ENCODE data around the gene SRPRA. TPM values are rescaled to one million over a fixed set of nuclear protein-coding genes. Genes with fewer than 3 reads are reported as not detected.

Gene SRPRA
- total and polyA plus RNA-seq, 2 donors (not counting 1 experiment from before 2014, with no cell fraction given) = 115 to 136 TPM

GRCh38 chr11:126267650-126268049 is 1.0 kb downstream of the SRPRA start:
- peaks cover 14 to 20% of the 10 kb centered on the region in 2 donors for H3K4me1 ChIP-seq (ENCODE audit: control insufficient read depth in 2 of 2, insufficient read depth in 2 of 2, low read length in 2 of 2)
- DNase-seq (no peak), ATAC-seq (ENCODE audit: low read depth) (no peak)
- H3K9ac ChIP-seq (ENCODE audit: low read length) = peak overlapping the region; percentile 86
- H3K4me2 ChIP-seq (replicated peaks; ENCODE audit: low read depth, low read length, poor library complexity, severe bottlenecking) = peak overlapping the region; percentile 86
- no peaks in the 10 kb centered on the region for H3K9me3 ChIP-seq (ENCODE audit: control extremely low read depth in 1 of 3, control insufficient read depth in 2 of 3, insufficient read depth in 1 of 3, low read length in 2 of 3)
- H3K79me2 ChIP-seq (ENCODE audit: control insufficient read depth, insufficient read depth, low read length) = peaks cover 40% of the 10 kb centered on the region
- peak overlapping the region; percentile 84 for H2AFZ ChIP-seq (ENCODE audit: insufficient read depth, low read depth, low read length, poor library complexity, severe bottlenecking)
- CTCF ChIA-PET = no interaction called here
- H3K4me3 Mint-ChIP-seq = peak overlapping the region; percentile 96
- intact Hi-C loops (cut with micrococcal nuclease) = loop anchor here (2.0 to 10.0 kb wide), 3 partner anchors 205 to 673 kb away; partner anchors contain the start of genes CDON, HYLS1 and STT3A
- peak overlapping the region; percentile 83 to 98 (median 89) for H3K4me3 ChIP-seq (ENCODE audit: control extremely low read depth in 1 of 5, extremely low read depth in 1 of 5, insufficient read depth in 1 of 5, low read depth in 2 of 5, low read length in 4 of 5)
- peaks cover 36% of the 10 kb centered on the region for H3K4me1 Mint-ChIP-seq
- H3K27me3 Mint-ChIP-seq = no peaks in the 10 kb centered on the region
- H3K9me3 Mint-ChIP-seq (ENCODE audit: insufficient read depth) = no peaks in the 10 kb centered on the region
- H3K36me3 ChIP-seq (replicated peaks in 1 of 2; ENCODE audit: control extremely low read depth in 1 of 2, control insufficient read depth in 1 of 2, extremely low read depth in 1 of 2, insufficient read depth in 2 of 2, low read length in 1 of 2) = peaks cover 3 to 48% of the 10 kb centered on the region in 2 experiments
- H3K27ac Mint-ChIP-seq = peak overlapping the region; percentile 93
- no peaks in the 10 kb centered on the region for H3K27me3 ChIP-seq (replicated peaks in 1 of 4; ENCODE audit: control extremely low read depth in 1 of 4, control insufficient read depth in 3 of 4, insufficient read depth in 4 of 4, low read length in 3 of 4)
- 94% methylated on average over 5 of the region's 6 CpGs for WGBS (ENCODE audit: insufficient coverage)
- POLR2A ChIA-PET = no interaction called here
- peak overlapping the region; percentile 94 to 95 for H3K27ac ChIP-seq (ENCODE audit: low read length in 2 of 2)
- no peak for TF ChIP-seq EZH2 (IDR thresholded peaks at IDR 0.05; ENCODE audit: borderline replicate concordance, insufficient read depth, low read depth, low read length, poor library complexity, severe bottlenecking)
- no peak for TF ChIP-seq CTCF (IDR thresholded peaks at IDR 0.05)
- no peaks in the 10 kb centered on the region for H4K20me1 ChIP-seq (ENCODE audit: control insufficient read depth, insufficient read depth, low read length, poor library complexity, severe bottlenecking)

GRCh38 chr11:126265811-126266210 is 2.9 kb downstream of the SRPRA start:
- H3K27ac Mint-ChIP-seq = peak overlapping the region; percentile 5
- peak overlapping the region; percentile 3 for H3K4me3 Mint-ChIP-seq
- no peak overlapping the region for H3K4me2 ChIP-seq (replicated peaks; ENCODE audit: low read depth, low read length, poor library complexity, severe bottlenecking)
- no peaks in the 10 kb centered on the region for H3K27me3 Mint-ChIP-seq
- no peaks in the 10 kb centered on the region for H3K9me3 ChIP-seq (ENCODE audit: control extremely low read depth in 1 of 3, control insufficient read depth in 2 of 3, insufficient read depth in 1 of 3, low read length in 2 of 3)
- H3K4me1 ChIP-seq (ENCODE audit: control insufficient read depth in 2 of 2, insufficient read depth in 2 of 2, low read length in 2 of 2) = peaks cover 14 to 20% of the 10 kb centered on the region in 2 donors
- CTCF ChIA-PET = no interaction called here
- no peaks in the 10 kb centered on the region for H4K20me1 ChIP-seq (ENCODE audit: control insufficient read depth, insufficient read depth, low read length, poor library complexity, severe bottlenecking)
- H3K9me3 Mint-ChIP-seq (ENCODE audit: insufficient read depth) = no peaks in the 10 kb centered on the region
- ATAC-seq (ENCODE audit: low read depth) = no peak
- H3K27me3 ChIP-seq (replicated peaks in 1 of 4; ENCODE audit: control extremely low read depth in 1 of 4, control insufficient read depth in 3 of 4, insufficient read depth in 4 of 4, low read length in 3 of 4) = no peaks in the 10 kb centered on the region
- POLR2A ChIA-PET = no interaction called here
- no peak for DNase-seq
- 97% methylated on average over 7 of the region's 8 CpGs for WGBS (ENCODE audit: insufficient coverage)
- intact Hi-C loops (cut with micrococcal nuclease) = loop anchor here (5.0 to 10.0 kb wide), 2 partner anchors 379 to 671 kb away; partner anchors contain the start of genes HYLS1 and STT3A
- H3K4me1 Mint-ChIP-seq = peaks cover 35% of the 10 kb centered on the region
- no peak overlapping the region for H2AFZ ChIP-seq (ENCODE audit: insufficient read depth, low read depth, low read length, poor library complexity, severe bottlenecking)
- H3K9ac ChIP-seq (ENCODE audit: low read length) = no peak overlapping the region
- H3K79me2 ChIP-seq (ENCODE audit: control insufficient read depth, insufficient read depth, low read length) = peaks cover 32% of the 10 kb centered on the region
- no peak overlapping the region for H3K4me3 ChIP-seq (ENCODE audit: control extremely low read depth in 1 of 5, extremely low read depth in 1 of 5, insufficient read depth in 1 of 5, low read depth in 2 of 5, low read length in 4 of 5)
- H3K27ac ChIP-seq (ENCODE audit: low read length in 2 of 2) = no peak overlapping the region
- peaks cover 3 to 64% of the 10 kb centered on the region in 2 experiments for H3K36me3 ChIP-seq (replicated peaks in 1 of 2; ENCODE audit: control extremely low read depth in 1 of 2, control insufficient read depth in 1 of 2, extremely low read depth in 1 of 2, insufficient read depth in 2 of 2, low read length in 1 of 2)
- TF ChIP-seq CTCF (IDR thresholded peaks at IDR 0.05) = no peak
- no peak for TF ChIP-seq EZH2 (IDR thresholded peaks at IDR 0.05; ENCODE audit: borderline replicate concordance, insufficient read depth, low read depth, low read length, poor library complexity, severe bottlenecking)

All from B cell (primary cell).